LHCN-M2 (cell line): ENCODE measurements around the gene HNRNPUL1. TPM values are rescaled to one million over a fixed set of nuclear protein-coding genes. Genes with fewer than 3 reads are reported as not detected.

Experiments
- DNase-seq: peaks from one replicate; pipeline ENCODE4 v3.0.0-alpha.2; 2012; ENCODE audit warnings: low read depth
- total RNA-seq: library from RNA; depleted of rRNA; stranded (reverse); fragments of >200 nt; gene quantifications from 2 replicates; pipeline ENCODE4 v1.2.3, GENCODE V29; 2014

Gene HNRNPUL1
- total RNA-seq, 1 experiment from 2014 or later, result 153 TPM

- no peak for DNase-seq
Measured at GRCh38 chr19:41234512-41235168, 29.5 kb upstream of the HNRNPUL1 start.

GRCh38 chr19:41235480-41235879 lies 28.7 kb upstream of the HNRNPUL1 start:
- DNase-seq, result no peak

- no peak for DNase-seq
Measured at GRCh38 chr19:41238244-41238643, 25.9 kb upstream of the HNRNPUL1 start.

- no peak for DNase-seq
Measured at GRCh38 chr19:41239363-41239762, 24.8 kb upstream of the HNRNPUL1 start.

GRCh38 chr19:41239961-41240574 lies 24.1 kb upstream of the HNRNPUL1 start:
- no peak for DNase-seq

GRCh38 chr19:41241859-41242258 lies 22.3 kb upstream of the HNRNPUL1 start:
- no peak for DNase-seq

GRCh38 chr19:41244117-41244516 lies 20.1 kb upstream of the HNRNPUL1 start:
- no peak for DNase-seq

- no peak for DNase-seq
Measured at GRCh38 chr19:41245843-41246242, 18.3 kb upstream of the HNRNPUL1 start.

- DNase-seq, result no peak
Measured at GRCh38 chr19:41248895-41249294, 15.3 kb upstream of the HNRNPUL1 start.

GRCh38 chr19:41249707-41250423 lies 14.3 kb upstream of the HNRNPUL1 start:
- DNase-seq, result no peak

GRCh38 chr19:41253660-41254059 lies 10.5 kb upstream of the HNRNPUL1 start:
- DNase-seq, result no peak

- DNase-seq, result no peak
Measured at GRCh38 chr19:41255171-41255570, 9.0 kb upstream of the HNRNPUL1 start.

GRCh38 chr19:41261474-41262190 lies 2.5 kb upstream of the HNRNPUL1 start:
- DNase-seq, result no peak

- peak; percentile 81 for DNase-seq
Measured at GRCh38 chr19:41263042-41263849, 926 bp upstream of the HNRNPUL1 start.

- peak; percentile 45 for DNase-seq
Measured at GRCh38 chr19:41264581-41265394, 616 bp downstream of the HNRNPUL1 start.

GRCh38 chr19:41265395-41266153 lies 1.4 kb downstream of the HNRNPUL1 start:
- peak; percentile 45 for DNase-seq

GRCh38 chr19:41269055-41269454 lies 4.9 kb downstream of the HNRNPUL1 start:
- DNase-seq, result no peak

- no peak for DNase-seq
Measured at GRCh38 chr19:41269571-41269970, 5.4 kb downstream of the HNRNPUL1 start.

- DNase-seq, result no peak
Measured at GRCh38 chr19:41273076-41273475, 8.9 kb downstream of the HNRNPUL1 start.

- no peak for DNase-seq
Measured at GRCh38 chr19:41274802-41275201, 10.6 kb downstream of the HNRNPUL1 start.
